Glomerular endothelial cell (primary cell): ENCODE data around the gene ASTN2. TPM values are rescaled to one million over a fixed set of nuclear protein-coding genes. Genes with fewer than 3 reads are reported as not detected.
"Not testable (repeated sequence)": the region's sequence is repeated elsewhere in the genome, so short reads cannot be mapped to it uniquely, and the experiment has no call there.

Experiments used
- DNase-seq: peaks from one replicate; pipeline ENCODE4 v3.0.0-alpha.2; 2011; ENCODE audit warnings: low read depth, low spot score; ENCODE audit errors: extremely low read depth
- total RNA-seq: library from RNA; depleted of rRNA; stranded (reverse); fragments of >200 nt; gene quantifications from 2 replicates; pipeline ENCODE4 v1.2.3, GENCODE V29; 2015

Gene ASTN2
- total RNA-seq, 1 donor from 2014 or later: 3.8 TPM

GRCh38 chr9:116717150-116717549 lies 697.7 kb downstream of the ASTN2 start:
- no peak for DNase-seq

GRCh38 chr9:116716438-116716837 lies 698.4 kb downstream of the ASTN2 start:
- DNase-seq: no peak

GRCh38 chr9:116715751-116716150 lies 699.1 kb downstream of the ASTN2 start:
- no peak for DNase-seq

- DNase-seq: no peak
Measured at GRCh38 chr9:116713271-116713670, 701.6 kb downstream of the ASTN2 start.

- no peak for DNase-seq
Measured at GRCh38 chr9:116712781-116713180, 702.1 kb downstream of the ASTN2 start.

GRCh38 chr9:116706310-116707290 lies 708.3 kb downstream of the ASTN2 start:
- DNase-seq: no peak

GRCh38 chr9:116705531-116705930 lies 709.3 kb downstream of the ASTN2 start:
- DNase-seq: no peak

- no peak for DNase-seq
Measured at GRCh38 chr9:116704470-116704869, 710.4 kb downstream of the ASTN2 start.

GRCh38 chr9:116703634-116704033 lies 711.2 kb downstream of the ASTN2 start:
- no peak for DNase-seq

- no peak for DNase-seq
Measured at GRCh38 chr9:116701940-116702642, 712.8 kb downstream of the ASTN2 start.

- no peak for DNase-seq
Measured at GRCh38 chr9:116700882-116701865, 713.7 kb downstream of the ASTN2 start.

GRCh38 chr9:116700279-116700678 lies 714.6 kb downstream of the ASTN2 start:
- DNase-seq: no peak

GRCh38 chr9:116697887-116698286 lies 717.0 kb downstream of the ASTN2 start:
- no peak for DNase-seq

GRCh38 chr9:116697362-116697761 lies 717.5 kb downstream of the ASTN2 start:
- no peak for DNase-seq

GRCh38 chr9:116695438-116695837 lies 719.4 kb downstream of the ASTN2 start:
- no peak for DNase-seq

- no peak for DNase-seq
Measured at GRCh38 chr9:116694785-116695291, 720.0 kb downstream of the ASTN2 start.

- DNase-seq: no peak
Measured at GRCh38 chr9:116693233-116693731, 721.6 kb downstream of the ASTN2 start.

- no peak for DNase-seq
Measured at GRCh38 chr9:116692616-116693015, 722.2 kb downstream of the ASTN2 start.

GRCh38 chr9:116691607-116692006 lies 723.2 kb downstream of the ASTN2 start:
- DNase-seq: no peak

GRCh38 chr9:116690805-116691204 lies 724.1 kb downstream of the ASTN2 start:
- not testable (repeated sequence) for DNase-seq
